HG03432 (cell line): ENCODE results near the gene MAP3K2.

Experiments used
- ATAC-seq: cut with Tn5 transposase; IDR thresholded peaks from one replicate; pipeline ENCODE4 v1.9.1; 2021; ENCODE audit warnings: mild to moderate bottlenecking, moderate library complexity; ENCODE audit not compliant: unreplicated experiment

The MAP3K2 gene

GRCh38 chr2:127407661-127408003 is 19.9 kb upstream of the MAP3K2 start:
- peak; percentile 17 for ATAC-seq

DNA sequence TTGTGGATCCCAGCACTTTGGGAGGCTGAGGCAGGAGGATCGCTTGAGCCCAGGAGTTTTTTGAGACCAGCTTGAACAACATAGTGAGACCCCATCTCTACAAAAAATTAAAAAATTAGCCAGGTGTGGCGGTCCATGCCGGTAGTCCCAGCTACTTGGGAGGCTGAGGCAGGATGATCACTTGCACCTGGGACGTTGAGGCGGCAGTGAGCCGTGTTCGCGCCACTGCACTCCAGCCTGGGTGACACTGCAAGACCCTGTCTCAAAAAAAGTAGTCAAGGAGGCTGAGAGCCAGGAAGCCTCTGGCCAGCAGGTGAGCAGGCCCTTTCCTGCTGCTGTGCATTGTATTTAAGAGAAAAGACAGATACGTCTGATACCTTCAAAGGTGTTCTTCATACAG is 19.3 kb upstream of the MAP3K2 start:
- no peak for ATAC-seq

- no peak for ATAC-seq
Observed at GRCh38 chr2:127406454-127406853, 18.7 kb upstream of the MAP3K2 start.

- ATAC-seq, result no peak
Observed at GRCh38 chr2:127405255-127405610, 17.5 kb upstream of the MAP3K2 start.

GRCh38 chr2:127404466-127405254 is 16.9 kb upstream of the MAP3K2 start:
- ATAC-seq, result no peak

DNA sequence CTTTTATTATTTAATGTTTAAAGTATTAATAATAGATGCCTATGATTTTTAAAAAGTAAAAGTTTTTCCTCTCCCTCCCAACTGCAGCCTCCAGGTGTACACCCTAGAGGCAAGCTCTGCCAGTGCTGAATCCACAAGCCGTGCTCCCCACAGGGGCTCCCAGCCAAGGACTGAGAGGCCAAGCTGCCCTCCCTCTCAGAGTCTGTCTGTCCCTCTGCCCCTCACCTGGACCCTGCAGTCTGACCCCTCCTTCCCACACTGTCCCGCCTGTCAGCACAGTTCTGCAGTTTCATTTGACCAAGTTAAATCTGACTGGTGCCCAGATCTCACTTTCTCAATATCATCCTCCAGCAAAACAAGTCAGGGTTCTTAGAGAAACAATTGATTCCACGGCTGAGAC is 15.7 kb upstream of the MAP3K2 start:
- ATAC-seq, result no peak

DNA sequence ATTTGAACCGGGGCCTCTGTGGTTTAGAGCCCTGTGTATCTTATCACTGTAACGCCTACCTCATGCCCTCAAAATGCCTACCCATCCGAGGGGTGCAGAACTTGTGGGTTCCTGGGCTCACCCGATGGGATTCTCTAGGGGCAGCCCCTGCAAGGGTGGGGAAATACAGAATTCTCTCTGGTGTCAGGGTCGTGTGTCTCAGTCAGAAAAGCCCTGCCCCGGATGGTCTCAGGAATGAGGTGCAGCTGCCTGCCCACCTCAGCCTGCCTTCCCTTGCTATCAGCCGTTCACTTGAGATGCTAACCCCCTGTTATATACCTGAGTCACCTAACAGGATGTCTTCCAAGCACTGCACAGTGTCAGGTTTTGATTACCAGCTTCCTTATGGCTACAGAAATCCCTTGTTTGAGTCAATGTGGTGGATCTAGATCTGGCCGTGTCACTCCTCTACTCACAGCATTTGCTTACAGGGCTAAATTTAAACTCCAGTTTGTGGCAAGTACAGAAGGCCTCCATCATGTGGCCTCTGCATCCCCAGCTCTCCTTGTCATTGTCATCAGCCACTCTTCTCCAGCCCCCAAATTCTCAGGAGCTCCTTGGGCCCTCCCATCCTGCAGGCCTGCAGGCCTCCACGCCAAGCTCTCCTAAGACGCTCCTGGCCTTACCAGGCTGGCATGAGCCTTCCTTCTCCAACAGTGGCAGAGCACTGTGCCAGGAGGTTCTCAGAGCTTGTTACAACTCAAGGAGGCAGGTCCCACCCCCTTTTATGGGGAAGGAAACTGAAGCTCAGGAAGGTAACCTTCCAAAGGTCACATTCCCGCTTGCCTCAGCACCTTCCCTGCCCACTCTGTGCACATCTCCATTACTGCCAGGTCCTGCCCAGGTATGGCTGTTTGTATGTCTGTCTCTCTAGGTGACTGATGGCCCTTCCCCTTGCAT is 14.3 kb upstream of the MAP3K2 start:
- no peak for ATAC-seq

DNA sequence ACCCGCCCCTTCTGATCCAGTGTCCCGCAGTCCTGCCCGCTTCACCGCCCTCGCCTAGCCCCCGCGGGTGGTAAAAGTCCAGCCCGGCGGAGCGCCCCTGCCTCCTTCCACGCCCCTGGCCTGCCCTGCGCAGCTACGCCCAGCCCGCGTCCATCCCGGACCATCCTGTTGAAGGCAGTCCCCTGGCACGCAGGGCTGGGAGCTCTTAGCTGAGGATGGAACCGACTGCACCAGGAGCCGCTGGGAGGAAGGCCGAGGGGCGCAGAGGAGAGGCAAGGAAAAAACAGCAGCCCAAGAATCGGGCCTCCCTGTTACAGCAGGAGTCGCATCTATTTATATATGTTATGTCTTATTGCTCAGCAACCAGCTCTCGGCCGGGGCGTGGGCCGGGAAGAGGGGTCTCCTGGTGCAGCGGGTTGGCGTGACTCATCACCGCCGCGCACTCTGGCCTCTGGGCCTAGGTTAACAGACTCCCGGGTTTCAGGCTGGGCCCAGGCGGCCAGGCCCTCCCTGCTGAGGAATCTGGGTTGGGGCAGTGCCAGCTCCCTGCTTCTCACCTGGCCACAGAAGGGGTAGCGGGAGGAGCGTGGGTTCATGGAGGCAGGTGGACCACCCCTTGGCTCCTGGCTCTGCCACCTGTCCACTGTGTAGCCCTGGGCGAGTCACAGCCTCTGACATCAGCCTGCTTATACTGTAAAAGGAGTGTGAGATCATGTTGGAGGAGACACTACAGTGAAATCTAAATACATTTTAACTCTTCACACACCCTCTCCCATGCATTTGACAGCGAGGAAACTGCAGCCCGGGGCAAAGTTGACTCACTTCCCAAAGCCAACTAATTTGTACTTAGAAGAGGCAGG is 13.4 kb upstream of the MAP3K2 start:
- no peak for ATAC-seq

- ATAC-seq, result no peak
Observed at GRCh38 chr2:127400533-127400896, 12.7 kb upstream of the MAP3K2 start.

- peak; percentile 94 for ATAC-seq
Observed at GRCh38 chr2:127398239-127398590, 10.4 kb upstream of the MAP3K2 start.

GRCh38 chr2:127397568-127398238 is 9.9 kb upstream of the MAP3K2 start:
- peak; percentile 18 for ATAC-seq

GRCh38 chr2:127394492-127394891 is 6.7 kb upstream of the MAP3K2 start:
- ATAC-seq, result no peak

GRCh38 chr2:127392828-127393578 is 5.2 kb upstream of the MAP3K2 start:
- ATAC-seq, result no peak

GRCh38 chr2:127392133-127392827 is 4.5 kb upstream of the MAP3K2 start:
- ATAC-seq, result no peak

DNA sequence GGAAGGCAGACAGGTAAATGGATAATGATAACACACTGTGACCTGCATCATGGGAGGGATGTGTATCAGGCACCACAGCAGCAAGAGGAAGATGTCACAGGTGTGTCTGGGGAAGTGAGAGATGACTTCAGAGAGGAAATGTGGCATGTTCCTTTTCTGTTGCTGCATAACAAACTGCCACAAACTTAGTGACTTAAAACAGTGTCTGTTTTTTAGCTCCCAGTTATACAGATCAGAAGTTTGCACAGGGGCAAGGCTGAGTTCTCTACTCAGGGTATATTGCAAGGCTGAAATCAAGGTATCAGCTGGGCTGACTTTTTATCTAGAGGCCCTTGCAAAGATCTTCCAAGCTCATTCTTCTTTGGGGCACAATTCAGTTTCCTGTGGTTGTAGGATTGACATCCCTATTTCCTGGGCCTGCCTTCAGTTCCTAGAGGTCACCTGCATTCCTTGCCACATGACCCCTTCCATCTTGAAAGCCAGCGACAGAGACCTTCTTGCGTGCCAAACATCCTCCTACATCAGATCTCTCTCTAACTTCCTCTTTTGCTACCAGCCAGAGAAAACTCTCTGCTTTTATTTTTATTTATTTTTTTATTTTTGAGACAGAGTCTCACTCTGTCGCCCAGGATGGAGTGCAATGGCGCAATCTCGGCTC is 2.1 kb upstream of the MAP3K2 start:
- ATAC-seq, result peak; percentile 8

DNA sequence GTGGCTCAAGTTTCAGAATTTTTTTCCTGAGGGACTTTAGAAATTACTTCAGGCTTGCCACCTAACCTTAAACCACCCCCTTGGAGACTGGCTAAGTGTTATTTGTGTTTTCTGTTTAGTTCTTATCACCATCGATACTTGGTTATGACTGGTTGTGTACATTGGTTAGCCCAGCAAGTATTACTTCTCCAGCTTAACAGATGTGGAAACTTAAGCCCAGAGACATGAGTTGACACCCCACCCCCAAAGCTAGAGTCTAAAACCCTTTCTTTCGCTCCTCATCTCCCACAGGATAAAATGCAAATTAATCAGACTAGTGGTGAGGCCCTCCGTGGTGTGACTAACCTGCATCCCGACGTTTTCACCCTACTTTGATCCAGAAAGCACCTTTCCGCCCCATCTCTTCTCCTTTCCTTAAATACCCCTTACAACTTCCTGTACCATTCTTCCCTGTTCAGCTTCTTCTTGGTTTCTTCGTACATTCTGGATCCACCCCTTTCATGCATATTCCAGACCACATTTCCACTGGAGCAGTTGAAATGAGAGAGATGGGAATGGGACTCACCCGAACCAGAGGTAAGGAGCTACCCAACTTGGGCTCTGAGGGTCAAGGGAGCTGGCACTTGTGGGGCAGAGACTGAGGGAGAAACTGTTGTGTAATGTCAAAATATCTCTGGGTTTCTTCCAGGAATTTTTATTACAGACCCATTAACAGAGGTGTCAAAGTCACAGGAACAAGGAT is 819 bp upstream of the MAP3K2 start:
- peak; percentile 2 for ATAC-seq

DNA sequence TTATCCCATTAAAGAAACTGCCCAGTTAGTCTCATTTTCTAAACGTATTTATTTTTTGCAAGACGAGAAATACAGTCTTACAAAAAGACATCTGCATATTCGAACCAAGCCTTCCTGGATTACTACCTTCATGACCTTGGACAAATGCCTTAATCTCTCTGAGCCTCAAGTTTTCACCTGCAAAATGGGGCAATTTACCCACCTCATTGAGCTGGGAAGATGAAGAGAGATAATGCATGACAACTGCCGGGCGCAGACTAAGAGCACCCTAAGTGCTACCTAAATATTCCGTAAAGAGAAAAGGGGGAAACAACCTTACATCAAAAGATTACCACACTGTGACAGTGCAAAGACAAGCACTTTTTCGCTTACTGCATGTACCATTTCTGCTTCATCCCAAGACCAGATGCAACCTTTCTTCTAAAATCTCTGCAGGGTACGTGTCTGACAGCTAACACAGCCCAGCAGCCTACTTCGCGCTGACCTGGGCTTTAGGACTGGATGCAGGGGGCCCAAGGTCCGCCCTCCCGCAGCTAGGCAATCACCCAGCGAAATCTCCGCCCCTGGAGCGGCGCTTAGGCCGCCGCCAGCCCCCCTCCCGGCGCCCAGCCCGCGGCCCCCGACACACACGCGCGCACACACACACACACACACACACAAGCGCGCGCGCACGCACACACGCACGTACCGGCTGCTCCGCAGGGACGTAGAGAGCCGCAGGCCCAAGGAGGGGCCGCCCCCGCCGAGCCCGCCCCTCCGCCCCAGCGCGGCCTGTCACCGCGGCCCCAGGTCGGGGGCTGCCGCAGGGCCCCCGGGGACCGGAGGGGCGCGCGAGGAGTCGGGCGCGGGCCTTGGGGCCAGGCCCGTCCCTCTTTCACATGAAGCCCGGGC is 766 bp downstream of the MAP3K2 start:
- peak; percentile 75 for ATAC-seq
